IMR-90 (cell line): ENCODE results near the gene FER1L5. TPM values are rescaled to one million over a fixed set of nuclear protein-coding genes. Genes with fewer than 3 reads are reported as not detected.

Experiments
- ATAC-seq: fragments of 200-7000 bp; cut with Tn5 transposase; 2 replicates; pipeline ENCODE4 v1.9.1; 2020; ENCODE audit warnings: low read depth, mild to moderate bottlenecking, moderate library complexity
- BruUV-seq: library from RNA; stranded (reverse); fragments of 400-500 nt; replicated peaks from 2 replicates; lab custom pipeline; 2021; lab: Mats Ljungman, UMichigan
- CTCF ChIA-PET: fragments of 300-600 bp; formaldehyde crosslinking; extraction: SDS; loops from one replicate; lab custom pipeline; 2021; ENCODE audit warnings: antibody characterized with exemption; lab: Yijun Ruan, JAX
- POLR2A ChIA-PET: fragments of 300-600 bp; sonication (Branson Sonifier 250); formaldehyde crosslinking; loops from one replicate; lab custom pipeline; 2022; ENCODE audit warnings: antibody characterized with exemption; ENCODE audit not compliant: unreplicated experiment; lab: Charles Lee
- DNase-seq: peaks from one replicate; pipeline ENCODE4 v3.0.0; 2013
- H2AFZ ChIP-seq: replicated peaks from 2 replicates; pipeline ENCODE3; 2013; ENCODE audit warnings: low read length, mild to moderate bottlenecking; ENCODE audit not compliant: poor library complexity
- H2AK5ac ChIP-seq: 2 replicates; pipeline ENCODE4 v1.6.1; 2013; ENCODE audit warnings: low read depth, low read length, inconsistent platforms
- H2AK9ac ChIP-seq: replicated peaks from 2 replicates; pipeline ENCODE3; 2013; ENCODE audit warnings: mild to moderate bottlenecking, low read depth, low read length, moderate library complexity; ENCODE audit not compliant: poor library complexity
- H2BK120ac ChIP-seq: 2 replicates; pipeline ENCODE4 v1.6.1; 2013; ENCODE audit warnings: low read depth, low read length, inconsistent platforms
- H2BK15ac ChIP-seq: 3 replicates; pipeline ENCODE4 v1.6.1; 2013; ENCODE audit warnings: low read depth, low read length, inconsistent platforms
- H2BK20ac ChIP-seq: 2 replicates; pipeline ENCODE4 v1.6.1; 2013; ENCODE audit warnings: low read depth, mild to moderate bottlenecking, inconsistent platforms, low read length, moderate library complexity
- H2BK5ac ChIP-seq: 2 replicates; pipeline ENCODE4 v1.6.1; 2013; ENCODE audit warnings: mild to moderate bottlenecking, low read depth, low read length, inconsistent platforms; ENCODE audit not compliant: poor library complexity, severe bottlenecking
- H3K14ac ChIP-seq: replicated peaks from 2 replicates; pipeline ENCODE4 v1.6.1; 2013; ENCODE audit warnings: low read depth, low read length, inconsistent platforms
- H3K18ac ChIP-seq: 2 replicates; pipeline ENCODE4 v1.6.1; 2013; ENCODE audit warnings: low read depth, low read length, control low read depth
- H3K23ac ChIP-seq: 2 replicates; pipeline ENCODE4 v1.6.1; 2013; ENCODE audit warnings: low read depth, low read length, inconsistent platforms
- H3K27ac ChIP-seq: 2 replicates; pipeline ENCODE4 v1.5.1; 2013; ENCODE audit warnings: mild to moderate bottlenecking, control low read depth, low read length; ENCODE audit not compliant: insufficient read depth
- H3K27me3 ChIP-seq: 2 replicates; pipeline ENCODE4 v1.6.1; 2013; ENCODE audit warnings: low read length; ENCODE audit not compliant: control insufficient read depth, insufficient read depth
- H3K36me3 ChIP-seq: 2 replicates; pipeline ENCODE4 v1.6.1; 2013; ENCODE audit warnings: low read length, mixed read lengths; ENCODE audit not compliant: control insufficient read depth, insufficient read depth
- H3K4ac ChIP-seq: 2 replicates; pipeline ENCODE4 v1.6.1; 2013; ENCODE audit warnings: low read depth, low read length, inconsistent platforms
- H3K4me1 ChIP-seq: 2 replicates; pipeline ENCODE4 v1.6.1; 2013; ENCODE audit warnings: low read length, mixed read lengths; ENCODE audit not compliant: control insufficient read depth, insufficient read depth
- H3K4me2 ChIP-seq: 2 replicates; pipeline ENCODE4 v1.6.1; 2013; ENCODE audit warnings: low read depth, mild to moderate bottlenecking, control low read depth, low read length, moderate library complexity
- H3K4me3 ChIP-seq: 2 replicates; pipeline ENCODE4 v1.5.1; 2013; ENCODE audit warnings: low read depth, mild to moderate bottlenecking, control low read depth, low read length, moderate library complexity; ENCODE audit not compliant: insufficient read depth
- H3K56ac ChIP-seq: 2 replicates; pipeline ENCODE4 v1.6.1; 2013; ENCODE audit warnings: low read length, inconsistent platforms; ENCODE audit not compliant: insufficient read depth; ENCODE audit errors: extremely low read depth
- H3K79me1 ChIP-seq, 2 experiments: 2 replicates each; pipeline ENCODE4 v1.6.1; 2013; ENCODE audit warnings: low read length in 2 of 2, inconsistent platforms in 1 of 2, low read depth in 1 of 2
- H3K9ac ChIP-seq: 2 replicates; pipeline ENCODE4 v1.6.1; 2013; ENCODE audit warnings: low read depth, low read length, control low read depth
- H3K9me1 ChIP-seq: 2 replicates; pipeline ENCODE4 v1.6.1; 2013; ENCODE audit warnings: low read length, inconsistent platforms; ENCODE audit not compliant: insufficient read depth
- H3K9me3 ChIP-seq: 2 replicates; pipeline ENCODE4 v1.6.1; 2013; ENCODE audit warnings: low read length; ENCODE audit not compliant: control insufficient read depth, insufficient read depth
- H4K20me1 ChIP-seq: 2 replicates; pipeline ENCODE4 v1.6.1; 2013; ENCODE audit warnings: low read length, inconsistent platforms; ENCODE audit not compliant: insufficient read depth
- H4K5ac ChIP-seq: 2 replicates; pipeline ENCODE4 v1.6.1; 2013; ENCODE audit warnings: mild to moderate bottlenecking, low read depth, low read length, control low read depth
- H4K8ac ChIP-seq, 2 experiments: 2 replicates each; pipeline ENCODE4 v1.6.1; 2013; ENCODE audit warnings: low read depth in 2 of 2, low read length in 2 of 2, control low read depth in 1 of 2, inconsistent platforms in 1 of 2
- H4K91ac ChIP-seq: 2 replicates; pipeline ENCODE4 v1.6.1; 2013; ENCODE audit warnings: low read depth, low read length, inconsistent platforms; ENCODE audit not compliant: insufficient read depth
- BHLHE40 ChIP-seq: fragments of 150-350 bp; IDR thresholded peaks from 2 replicates; pipeline ENCODE4 v1.6.1; 2016; ENCODE audit warnings: mild to moderate bottlenecking, low read depth, low read length
- CEBPB ChIP-seq: IDR thresholded peaks from 2 replicates; pipeline ENCODE4 v1.6.1; 2012; ENCODE audit warnings: low read depth, low read length, improper control_type of control experiment
- CHD1 ChIP-seq: IDR thresholded peaks from 2 replicates; pipeline ENCODE4 v1.6.1; 2012; ENCODE audit warnings: low read depth, low read length, improper control_type of control experiment
- CTCF ChIP-seq: conservative IDR thresholded peaks from 2 replicates; pipeline ENCODE4 v1.5.1; 2012; ENCODE audit warnings: mild to moderate bottlenecking, low read depth, low read length, improper control_type of control experiment
- ELK1 ChIP-seq: fragments of 150-350 bp; IDR thresholded peaks from 2 replicates; pipeline ENCODE4 v1.6.1; 2016; ENCODE audit warnings: low read depth, mild to moderate bottlenecking, low read length, moderate library complexity, borderline replicate concordance
- FOS ChIP-seq: fragments of 150-350 bp; IDR thresholded peaks from 2 replicates; pipeline ENCODE4 v1.6.1; 2016; ENCODE audit warnings: low read depth, low read length
- MAFK ChIP-seq: IDR thresholded peaks from 2 replicates; pipeline ENCODE4 v1.6.1; 2012; ENCODE audit warnings: low read depth, low read length, improper control_type of control experiment
- MAZ ChIP-seq: IDR thresholded peaks from 2 replicates; pipeline ENCODE4 v1.6.1; 2012; ENCODE audit warnings: low read depth, mild to moderate bottlenecking, low read length, improper control_type of control experiment, moderate library complexity, borderline replicate concordance
- MXI1 ChIP-seq: IDR thresholded peaks from 2 replicates; pipeline ENCODE4 v1.6.1; 2012; ENCODE audit warnings: low read depth, mild to moderate bottlenecking, low read length, moderate library complexity, borderline replicate concordance
- NFE2L2 ChIP-seq: fragments of 150-350 bp; IDR thresholded peaks from 2 replicates; pipeline ENCODE4 v1.6.1; 2016; ENCODE audit warnings: low read depth, mild to moderate bottlenecking, low read length
- POLR2A ChIP-seq: IDR thresholded peaks from 2 replicates; pipeline ENCODE4 v1.6.1; 2012; ENCODE audit warnings: mild to moderate bottlenecking, low read depth, low read length
- RAD21 ChIP-seq: IDR thresholded peaks from 2 replicates; pipeline ENCODE4 v1.6.1; 2012; ENCODE audit warnings: low read length, improper control_type of control experiment
- RCOR1 ChIP-seq: IDR thresholded peaks from 2 replicates; pipeline ENCODE4 v1.6.1; 2012; ENCODE audit warnings: mild to moderate bottlenecking, low read length, improper control_type of control experiment; ENCODE audit not compliant: insufficient replicate concordance
- RFX5 ChIP-seq: IDR thresholded peaks from 2 replicates; pipeline ENCODE4 v1.8.0; 2012; ENCODE audit warnings: low read depth, mild to moderate bottlenecking, low read length, moderate library complexity
- SMC3 ChIP-seq: fragments of 150-350 bp; IDR thresholded peaks from 2 replicates; pipeline ENCODE4 v1.6.1; 2016; ENCODE audit warnings: low read depth, mild to moderate bottlenecking, antibody characterized with exemption, low read length, moderate library complexity
- USF2 ChIP-seq: fragments of 150-350 bp; IDR thresholded peaks from 2 replicates; pipeline ENCODE4 v1.6.1; 2017; ENCODE audit warnings: mild to moderate bottlenecking, antibody characterized with exemption, low read length, low read depth
- dilution Hi-C: fragments of 300-500 bp; cut with HindIII; formaldehyde crosslinking; loops from one replicate; pipeline ENCODE4 v1.14.3; 2018; ENCODE audit warnings: low sequenced_read_pairs; ENCODE audit not compliant: unreplicated experiment
- in situ Hi-C: fragments of 300-500 bp; cut with MboI; formaldehyde crosslinking; loops from 3 replicates; pipeline ENCODE4 v1.14.3; 2019; ENCODE audit warnings: low sequenced_read_pairs, inconsistent platforms, mixed read lengths
- intact Hi-C: fragments of 100-400 bp; cut with micrococcal nuclease; formaldehyde crosslinking; loops from 2 replicates; pipeline ENCODE4 v1.10.0; 2022
- polyA plus RNA-seq, 3 experiments: library from polyadenylated mRNA; depleted of rRNA; stranded (reverse); fragments of >200 nt; gene quantifications; 2 replicates each; pipeline ENCODE4 v1.2.3, GENCODE V29; 2012; ENCODE audit warnings: low replicate concordance in 1 of 3
- total RNA-seq: library from RNA; depleted of rRNA; stranded (reverse); fragments of >200 nt; gene quantifications from 2 replicates; pipeline ENCODE4 v1.2.3, GENCODE V29; 2012

The FER1L5 gene
- total and polyA plus RNA-seq, 2 of the 4 experiments (the other 2 are of a cell fraction), result 0.15 to 0.36 TPM

- no peak overlapping the region for H2BK120ac ChIP-seq
- CTCF ChIA-PET, result no interaction called here
- no peak overlapping the region for H3K4me2 ChIP-seq
- no peak overlapping the region for H2AK5ac ChIP-seq
- no peak overlapping the region for H3K56ac ChIP-seq
- H3K79me1 ChIP-seq, result peaks cover 12 to 19% of the 10 kb centered on the region in 2 experiments
- no peak overlapping the region for H2AFZ ChIP-seq
- H2BK15ac ChIP-seq, result no peak overlapping the region
- H2BK20ac ChIP-seq, result no peak overlapping the region
- dilution Hi-C loops (no loop called here), intact Hi-C loops (no loop called here), in situ Hi-C loops (no loop called here)
- BruUV-seq, result no TSS peak
- no peak overlapping the region for H4K91ac ChIP-seq
- DNase-seq (no peak), ATAC-seq (no peak)
- no peaks in the 10 kb centered on the region for H3K27me3 ChIP-seq
- no peak overlapping the region for H3K9ac ChIP-seq
- H3K36me3 ChIP-seq, result peaks cover 60% of the 10 kb centered on the region
- no peak overlapping the region for H2AK9ac ChIP-seq
- H3K9me1 ChIP-seq, result no peaks in the 10 kb centered on the region
- no peak overlapping the region for H3K14ac ChIP-seq
- H3K27ac ChIP-seq, result no peak overlapping the region
- no peak overlapping the region for H4K8ac ChIP-seq
- no peak overlapping the region for H3K4me3 ChIP-seq
- no peak overlapping the region for H3K18ac ChIP-seq
- no peaks in the 10 kb centered on the region for H4K20me1 ChIP-seq
- H3K4me1 ChIP-seq, result no peaks in the 10 kb centered on the region
- no peaks in the 10 kb centered on the region for H3K9me3 ChIP-seq
- H4K5ac ChIP-seq, result no peak overlapping the region
- no peak overlapping the region for H2BK5ac ChIP-seq
- no peak overlapping the region for H3K23ac ChIP-seq
- H3K4ac ChIP-seq, result no peak overlapping the region
- POLR2A ChIA-PET, result no interaction called here
- no peak for TF ChIP-seq USF2
- TF ChIP-seq CTCF, result no peak
- TF ChIP-seq MXI1, result no peak
- no peak for TF ChIP-seq CHD1
- no peak for TF ChIP-seq FOS
- no peak for TF ChIP-seq POLR2A
- no peak for TF ChIP-seq BHLHE40
- TF ChIP-seq ELK1, result no peak
- no peak for TF ChIP-seq SMC3
- no peak for TF ChIP-seq NFE2L2
- no peak for TF ChIP-seq RFX5
- TF ChIP-seq RAD21, result no peak
- no peak for TF ChIP-seq MAZ
- no peak for TF ChIP-seq CEBPB
- no peak for TF ChIP-seq MAFK
- no peak for TF ChIP-seq RCOR1
These were observed 46.0 kb upstream of the FER1L5 start for GRCh38 chr2:96596596-96596995.
